GM20000 (cell line): ENCODE data around the gene LRRC25.
"Not testable (repeated sequence)": the region's sequence is repeated elsewhere in the genome, so short reads cannot be mapped to it uniquely, and the experiment has no call there.

Experiments
- DNase-seq: peaks from one replicate; pipeline ENCODE4 v3.0.0; 2012; ENCODE audit warnings: low spot score
- CTCF ChIP-seq: IDR thresholded peaks from 2 replicates; pipeline ENCODE4 v1.5.1; 2012; ENCODE audit warnings: mild to moderate bottlenecking, control low read depth; ENCODE audit errors: extremely low read depth, missing control alignments

Gene LRRC25

GRCh38 chr19:18385359-18385674, 12.1 kb downstream of the LRRC25 start:
- no peak for DNase-seq
- TF ChIP-seq CTCF: no peak

- TF ChIP-seq CTCF: no peak
- no peak for DNase-seq
These were observed 12.6 kb downstream of the LRRC25 start for GRCh38 chr19:18384775-18385174.

GRCh38 chr19:18383622-18384021, 13.8 kb downstream of the LRRC25 start:
- not testable (repeated sequence) for DNase-seq

- DNase-seq: no peak
- TF ChIP-seq CTCF: no peak
These were observed 16.6 kb downstream of the LRRC25 start for GRCh38 chr19:18380843-18381242.

GRCh38 chr19:18379803-18380747, 17.3 kb downstream of the LRRC25 start:
- TF ChIP-seq CTCF: no peak
- DNase-seq: no peak

- no peak for DNase-seq
- TF ChIP-seq CTCF: no peak
These were observed 20.4 kb downstream of the LRRC25 start for GRCh38 chr19:18377026-18377425.

GRCh38 chr19:18373892-18374629, 23.4 kb downstream of the LRRC25 start:
- TF ChIP-seq CTCF: no peak
- peak; percentile 91 for DNase-seq
